ENCODE results near the gene GTF2A1L.

GRCh38 chr2:48699348-48699930, 81.8 kb downstream of the GTF2A1L start:
- TF ChIP-seq CTCF (IDR thresholded peaks at IDR 0.05 in 4 of 5, conservative IDR thresholded peaks at IDR 0.05 in 1 of 5) (no peak), POLR2A (IDR thresholded peaks at IDR 0.05) (no peak)

Measured in gastrocnemius medialis (tissue), 4 donors.